TTC549 (cell line): ENCODE results near the gene RPN2.
"Not testable (repeated sequence)": the region's sequence is repeated elsewhere in the genome, so short reads cannot be mapped to it uniquely, and the experiment has no call there.

Source experiments
- FAIRE-seq: peaks from 2 replicates; lab custom pipeline; 2012; peaks lifted over from hg19 to GRCh38; lab: Jason Lieb, UNC

Gene RPN2

DNA sequence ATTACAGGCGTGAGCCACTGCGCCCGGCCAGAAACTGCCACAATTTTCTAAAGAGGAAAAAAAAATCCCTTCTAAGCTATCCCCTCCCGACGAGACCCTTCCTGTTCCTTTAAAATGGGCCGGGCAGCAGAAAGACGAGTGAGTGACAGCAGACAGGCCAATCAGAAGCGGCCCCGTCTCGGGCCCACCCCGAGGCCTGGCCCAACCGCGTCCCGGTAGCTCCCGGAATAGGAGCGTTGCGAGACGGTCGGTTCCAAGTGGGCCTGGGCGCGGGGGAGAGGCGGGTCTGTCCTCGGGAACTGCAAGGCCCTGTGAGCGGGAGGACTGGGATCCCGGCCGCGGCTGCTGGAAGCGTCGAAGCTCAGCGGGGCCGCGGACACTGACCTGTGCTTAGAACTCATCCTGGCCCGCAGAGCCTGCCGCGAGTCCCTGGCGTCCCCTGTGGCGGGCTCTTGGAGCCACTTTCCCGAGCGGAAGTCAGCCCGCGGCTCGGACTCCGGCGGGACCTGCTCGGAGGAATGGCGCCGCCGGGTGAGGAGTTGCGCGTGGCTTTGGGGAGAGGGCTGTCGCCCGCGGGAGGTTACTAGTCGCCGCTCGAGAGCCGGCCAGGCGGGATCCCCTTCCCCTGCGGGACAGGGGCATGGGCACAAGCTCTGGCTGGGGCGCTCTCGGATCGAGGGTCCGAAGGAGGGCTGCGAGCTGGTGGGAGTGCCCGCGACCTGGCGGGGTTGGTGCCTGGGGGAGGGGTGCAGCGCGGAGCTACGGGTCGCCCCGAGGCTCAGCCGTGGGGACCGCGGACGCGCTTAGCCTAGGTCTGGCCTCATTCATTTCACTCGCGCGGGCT is at the start of gene RPN2, which contains the start of gene MROH8:
TSS of gene RPN2 (plus strand) at position 492 of the 844 bp plus-strand sequence. CDS start at position 519, 27 bp downstream.
TSS of gene MROH8 (minus strand) at position 710 of the 844 bp plus-strand sequence.
- FAIRE-seq = peak; percentile 82

DNA sequence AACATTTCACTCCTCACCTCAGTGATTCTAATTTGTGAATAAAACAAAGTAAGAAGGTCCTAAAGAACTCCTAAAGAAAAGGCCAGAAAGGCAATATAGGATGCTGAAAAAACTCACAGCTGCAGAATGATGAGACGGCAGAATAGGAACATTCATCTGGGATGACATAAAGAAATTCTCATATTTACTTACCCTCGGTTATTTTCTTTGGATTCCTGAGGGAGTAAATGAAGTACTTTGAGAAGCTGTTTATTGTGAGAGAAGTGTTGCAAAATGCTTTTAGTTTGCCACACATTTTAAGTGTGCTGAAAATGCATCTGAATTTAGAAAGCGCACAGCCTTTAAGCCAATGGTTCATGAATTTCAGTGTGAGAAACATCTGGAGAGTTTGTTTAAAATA is 47.6 kb upstream of the RPN2 start:
- no peak for FAIRE-seq

DNA sequence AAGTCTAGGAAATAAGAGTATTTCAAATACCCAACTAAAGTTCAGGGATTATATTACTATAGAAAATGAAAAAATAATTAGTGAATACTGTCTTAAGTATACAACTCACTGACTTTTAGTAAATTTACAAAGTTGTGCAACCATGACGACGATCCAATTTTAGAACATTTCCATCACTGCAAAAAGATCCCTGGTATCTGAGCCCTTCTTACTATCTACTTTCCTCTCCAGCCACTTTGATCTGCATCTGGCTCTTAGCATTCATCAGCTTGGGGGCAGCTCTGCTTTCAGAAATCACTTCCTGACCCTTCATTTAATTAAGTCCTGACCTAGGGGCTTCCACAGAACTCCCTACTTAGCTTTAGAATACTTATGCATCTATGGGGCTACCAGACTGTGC is 45.2 kb upstream of the RPN2 start:
- FAIRE-seq = no peak

DNA sequence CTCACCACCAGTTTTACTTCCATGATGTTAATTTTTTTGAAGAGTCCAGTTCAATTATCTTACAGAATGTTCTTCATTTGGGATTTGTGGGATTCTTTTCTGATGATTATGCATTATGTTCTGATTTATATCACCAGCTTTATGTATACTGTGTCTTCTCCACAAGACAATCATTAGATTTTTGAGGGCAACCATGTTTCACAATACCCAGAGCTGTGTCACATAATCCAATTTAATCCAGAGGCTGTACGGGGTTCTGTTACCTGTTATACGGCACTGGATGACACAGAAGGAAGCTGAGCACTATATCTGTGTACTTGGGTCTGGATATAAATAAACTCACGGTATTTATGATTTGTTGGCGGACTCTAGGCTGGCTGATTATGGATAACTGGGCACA is 41.6 kb upstream of the RPN2 start:
- no peak for FAIRE-seq

DNA sequence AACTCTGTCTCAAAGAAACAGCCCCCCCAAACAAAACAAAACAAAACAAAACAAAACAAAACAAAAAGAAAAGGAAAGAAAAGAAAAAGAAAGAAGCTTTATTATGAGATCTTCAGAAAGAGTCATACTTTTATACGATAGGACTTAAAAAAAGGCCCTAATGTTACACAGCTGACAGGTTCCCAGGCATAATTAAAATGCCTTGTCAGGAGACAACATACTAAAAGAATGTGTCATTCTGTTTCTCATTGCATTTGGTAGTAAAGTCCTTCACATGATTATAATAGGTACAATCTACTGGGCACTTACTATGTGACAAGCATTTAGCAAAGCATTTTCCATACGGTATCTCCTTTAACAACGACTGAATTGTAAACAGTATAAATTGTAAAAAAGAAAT is 36.4 kb upstream of the RPN2 start:
- FAIRE-seq = no peak

DNA sequence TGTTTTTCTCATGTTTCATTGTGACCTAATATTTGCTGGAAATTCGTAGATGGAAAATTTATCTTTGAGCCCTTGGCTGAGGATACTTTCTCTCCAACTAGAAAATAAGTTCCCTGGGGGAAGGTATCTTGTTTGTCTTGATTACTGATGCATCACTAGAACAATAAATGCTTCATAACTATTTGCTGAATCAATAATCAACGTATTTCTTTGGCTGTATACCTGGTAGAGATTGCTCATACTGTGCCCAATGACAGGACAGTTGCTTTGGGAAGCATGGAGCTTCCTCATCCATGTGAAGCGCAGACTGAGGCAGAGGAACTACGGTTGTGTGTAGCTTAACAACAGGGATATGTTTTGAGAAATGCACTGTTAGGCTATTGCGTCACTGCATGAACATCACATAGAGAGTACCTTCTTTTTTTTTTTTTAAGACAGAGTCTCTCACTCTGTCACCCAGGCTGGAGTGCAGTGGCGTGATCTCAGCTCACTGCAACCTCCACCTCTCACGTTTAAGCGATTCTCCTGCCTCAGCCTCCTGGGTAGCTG is 34.2 kb upstream of the RPN2 start:
- FAIRE-seq = no peak

DNA sequence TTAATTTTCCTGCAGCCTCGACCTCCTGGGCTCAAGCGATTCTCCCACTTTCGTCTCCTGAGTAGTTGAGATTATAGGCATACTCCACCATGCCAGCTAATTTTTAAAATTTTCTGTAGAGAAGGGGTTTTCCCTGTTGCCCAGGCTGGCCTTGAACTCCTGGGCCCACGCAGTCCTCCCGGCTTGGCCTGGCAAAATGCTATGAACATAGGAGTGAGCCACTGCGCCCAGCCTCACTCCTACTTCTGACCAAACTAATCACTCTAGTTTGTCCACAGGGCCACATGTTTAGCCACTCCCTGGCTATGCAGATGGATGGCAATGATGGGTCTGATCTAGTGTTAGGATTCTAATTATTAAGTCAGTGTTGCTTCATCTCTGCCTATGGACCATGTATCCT is 31.9 kb upstream of the RPN2 start:
- FAIRE-seq = no peak

DNA sequence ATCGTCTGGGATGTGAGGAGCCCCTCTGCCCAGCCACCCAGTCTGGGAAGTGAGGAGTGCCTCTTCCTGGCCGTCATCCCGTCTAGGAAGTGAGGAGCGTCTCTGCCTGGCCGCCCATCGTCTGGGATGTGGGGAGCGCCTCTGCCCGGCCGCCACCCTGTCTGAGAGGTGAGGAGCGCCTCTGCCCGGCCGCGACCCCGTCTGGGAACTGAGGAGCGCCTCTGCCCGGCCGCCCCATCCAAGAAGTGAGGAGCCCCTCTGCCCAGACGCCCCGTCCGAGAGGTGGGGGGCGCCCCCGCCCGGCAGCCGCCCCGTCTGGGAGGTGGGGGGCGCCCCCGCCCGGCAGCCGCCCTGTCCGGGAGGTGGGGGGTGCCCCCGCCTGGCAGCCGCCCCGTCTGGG is 28.3 kb upstream of the RPN2 start:
- FAIRE-seq = not testable (repeated sequence)

DNA sequence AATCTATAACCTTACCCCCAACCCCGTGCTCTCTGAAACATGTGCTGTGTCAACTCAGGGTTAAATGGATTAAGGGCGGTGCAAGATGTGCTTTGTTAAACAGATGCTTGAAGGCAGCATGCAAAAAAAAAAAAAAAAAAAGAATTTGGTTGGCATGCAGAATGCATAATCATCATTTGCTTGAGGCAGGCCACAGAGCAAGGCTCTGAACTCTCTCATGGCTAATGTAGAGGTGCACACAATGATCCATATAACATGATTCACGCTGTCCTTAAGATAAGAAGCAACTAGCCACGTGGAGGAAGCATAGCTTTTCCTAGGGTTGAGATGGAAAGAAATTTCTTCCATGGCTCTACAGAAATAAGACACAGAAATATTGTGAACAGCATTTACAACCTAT is 27.6 kb upstream of the RPN2 start:
- FAIRE-seq = no peak

DNA sequence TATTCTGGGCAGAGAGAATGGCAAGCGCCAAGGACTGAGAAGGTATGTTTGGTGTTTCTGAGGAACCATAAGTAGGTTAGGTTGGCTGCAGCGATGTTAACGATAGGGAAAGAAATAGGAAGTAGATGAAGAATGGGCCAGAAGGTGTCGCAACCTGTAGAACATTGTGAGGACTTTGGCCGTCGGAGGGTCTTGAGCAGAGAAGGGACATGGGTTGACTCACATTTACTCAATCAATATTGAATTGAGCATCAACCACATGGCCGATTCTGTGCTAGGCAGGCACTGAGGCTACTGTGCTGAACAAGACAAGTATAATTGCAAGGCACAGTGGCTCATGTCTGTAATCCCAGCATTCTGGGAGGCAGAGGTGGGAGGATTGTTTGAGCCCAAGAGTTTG is 26.8 kb upstream of the RPN2 start:
- FAIRE-seq = no peak

DNA sequence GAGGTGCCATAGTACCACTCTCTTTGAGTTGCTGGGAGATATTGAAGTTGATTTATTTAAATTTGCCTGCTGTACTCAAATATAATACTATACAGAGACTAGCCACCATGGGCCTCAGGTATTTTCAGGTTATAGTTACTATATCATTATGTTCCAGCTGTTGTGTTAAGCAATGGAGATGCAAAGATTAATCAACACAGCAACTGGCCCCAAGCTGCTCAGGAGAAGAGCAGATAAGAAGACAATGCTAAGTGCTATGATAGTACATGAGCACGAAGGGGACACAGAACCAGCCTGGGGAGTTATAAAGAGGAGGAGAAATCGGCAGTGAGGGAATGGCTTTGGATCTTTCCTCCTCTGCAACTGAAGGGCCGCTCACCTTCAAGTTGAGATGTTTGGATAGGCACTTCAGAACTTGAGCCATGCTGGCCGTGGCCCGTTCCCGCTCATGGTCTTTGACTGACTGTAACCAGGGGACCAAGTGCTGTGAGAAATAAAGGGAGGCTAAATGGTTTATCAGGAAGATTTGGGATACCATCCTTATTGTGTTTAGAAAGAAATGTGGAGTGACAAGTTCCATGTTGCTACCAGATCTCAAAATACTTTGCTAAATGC is 24.3 kb upstream of the RPN2 start:
- FAIRE-seq = no peak

DNA sequence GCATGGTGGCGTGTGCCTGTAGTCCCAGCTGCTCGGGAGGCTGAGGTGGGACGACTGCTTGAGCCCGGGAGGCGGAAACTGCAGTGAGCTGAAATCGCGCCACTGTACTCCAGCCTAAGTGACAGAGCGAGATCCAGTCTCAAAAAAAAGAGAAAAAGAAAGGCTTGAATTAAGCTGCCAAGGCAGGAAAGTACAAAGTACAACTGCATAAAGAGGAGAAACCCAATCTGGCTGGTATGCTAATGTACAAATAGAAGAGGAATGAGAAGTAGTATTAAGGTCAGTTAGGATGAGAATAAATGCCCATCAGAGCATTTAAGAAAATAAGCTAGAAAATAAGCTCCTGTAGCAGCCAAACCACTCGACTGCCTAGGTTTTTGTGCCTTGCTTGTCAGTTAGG is 23.1 kb upstream of the RPN2 start:
- FAIRE-seq = no peak

DNA sequence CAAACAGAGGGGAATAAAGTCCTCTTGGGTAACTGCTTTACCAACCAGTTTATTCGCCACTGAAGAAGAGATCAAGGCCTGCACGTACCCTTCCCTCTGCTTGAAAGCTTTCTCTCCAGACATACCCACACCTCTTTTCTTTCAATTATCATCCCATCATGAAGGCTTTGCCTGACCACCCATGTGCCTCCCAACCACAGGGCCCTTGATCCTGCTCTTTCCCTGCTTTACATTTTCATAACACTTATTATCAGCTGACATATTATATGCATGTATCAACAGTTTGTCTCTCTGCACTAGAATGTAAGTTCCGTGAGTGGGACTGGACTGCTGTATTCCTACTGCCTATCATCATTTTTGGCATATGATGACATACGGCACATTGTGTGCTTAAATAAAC is 20.9 kb upstream of the RPN2 start:
- no peak for FAIRE-seq

DNA sequence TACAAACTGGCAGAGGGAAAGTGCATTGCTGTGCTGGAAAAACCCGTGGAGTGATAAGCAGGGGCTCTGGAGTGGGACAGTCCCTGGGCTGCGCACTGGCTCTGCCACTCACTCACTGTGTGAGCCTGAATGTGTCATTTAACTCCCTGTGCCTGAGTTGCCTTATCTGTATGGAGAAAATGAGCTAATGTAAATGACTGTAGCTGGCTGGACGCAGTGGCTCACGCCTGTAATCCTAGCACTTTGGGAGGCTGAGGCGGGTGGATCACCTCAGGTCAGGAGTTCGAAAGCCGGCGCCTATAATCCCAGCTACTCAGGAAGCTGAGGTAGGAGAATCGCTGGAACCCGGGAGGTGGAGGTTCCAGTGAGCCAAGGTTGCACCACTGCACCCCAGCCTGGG is 18.4 kb upstream of the RPN2 start:
- no peak for FAIRE-seq

DNA sequence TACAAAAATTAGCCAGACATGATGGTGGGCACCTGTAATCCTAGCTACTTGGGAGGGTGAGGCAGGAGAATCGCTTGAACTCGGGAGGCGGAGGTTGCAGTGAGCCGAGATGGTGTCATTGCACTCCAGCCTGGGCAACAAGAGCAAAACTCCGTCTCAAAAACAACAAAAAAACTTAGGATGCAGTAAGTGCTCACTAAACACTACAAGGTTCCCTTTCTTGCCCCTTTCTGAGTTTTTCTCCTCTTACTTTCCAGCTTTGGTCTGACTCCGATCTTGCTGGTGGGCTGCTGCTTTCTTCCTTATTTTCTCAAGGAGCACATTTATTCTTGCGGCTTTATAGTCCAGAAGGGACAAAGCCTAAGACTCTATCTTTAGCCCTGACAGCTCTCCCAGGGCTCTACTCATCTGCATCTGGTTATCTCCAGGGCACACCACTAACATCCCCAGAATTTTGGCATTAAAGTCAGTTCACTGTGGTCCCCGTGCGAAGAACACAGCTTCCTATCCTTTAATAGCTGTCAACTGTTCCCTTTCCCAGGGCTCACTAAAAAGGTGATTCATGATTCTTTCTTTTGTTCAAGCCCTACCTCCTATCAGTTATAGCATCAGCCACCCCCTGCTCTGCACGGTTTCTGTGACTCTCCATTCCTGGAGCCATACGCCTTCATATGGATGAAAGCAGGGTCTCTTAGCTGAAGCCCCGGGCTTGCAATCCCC is 17.1 kb upstream of the RPN2 start:
- no peak for FAIRE-seq

DNA sequence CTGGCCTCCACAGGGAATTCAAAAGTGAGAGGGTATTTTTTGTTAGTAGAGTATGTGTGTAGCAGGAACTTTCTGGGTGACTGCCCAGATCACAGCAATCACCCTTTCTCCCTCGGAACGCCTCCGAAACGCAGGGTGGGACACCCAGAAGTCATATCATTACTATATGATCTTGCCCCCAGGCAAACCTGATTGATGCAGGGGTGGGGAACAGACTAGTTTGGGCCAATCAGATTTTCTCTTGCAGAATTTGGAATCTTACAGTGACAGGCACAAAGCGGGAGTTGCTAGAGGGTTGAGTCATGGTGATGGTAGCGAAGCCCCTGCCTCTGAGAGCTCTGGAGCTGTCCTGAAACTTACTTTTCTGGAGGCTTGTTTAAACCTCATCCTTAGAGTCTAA is 16.5 kb upstream of the RPN2 start:
- FAIRE-seq = no peak

DNA sequence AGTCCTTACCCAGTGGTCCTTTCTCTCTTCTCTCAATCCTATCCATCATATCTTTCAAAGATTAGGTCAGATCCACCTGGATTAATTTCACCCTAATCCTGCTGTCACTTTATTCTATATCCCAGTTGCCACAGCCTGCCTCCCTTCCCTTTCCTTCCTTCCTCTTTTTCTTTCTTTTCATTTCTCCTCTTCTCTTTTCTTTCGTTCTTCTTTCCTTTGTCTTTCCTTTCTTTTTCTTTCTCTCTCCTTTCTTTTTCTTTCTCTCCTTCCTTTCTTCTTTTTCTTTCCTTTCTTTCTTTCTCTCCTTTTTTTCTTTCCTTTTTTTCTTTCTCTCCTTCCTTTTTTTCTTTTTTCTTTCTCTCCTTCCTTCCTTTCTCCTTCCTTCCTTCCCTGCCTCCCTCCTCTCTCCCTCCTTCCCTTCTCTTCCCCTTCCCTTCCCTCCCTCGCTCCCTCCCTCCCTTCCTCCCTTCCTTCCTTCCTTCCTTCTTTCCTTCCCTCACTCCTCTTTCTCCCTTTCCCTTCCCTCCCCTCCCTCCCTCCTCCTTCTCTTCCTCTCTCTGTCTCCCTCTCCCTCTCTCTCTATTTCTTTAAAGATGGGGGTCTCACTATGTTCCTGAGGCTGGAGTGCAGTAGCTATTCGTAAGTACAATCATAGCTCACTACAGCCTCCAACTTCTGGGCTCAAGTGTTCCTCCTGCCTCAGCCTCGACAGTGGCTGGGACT is 15.1 kb upstream of the RPN2 start:
- no peak for FAIRE-seq

DNA sequence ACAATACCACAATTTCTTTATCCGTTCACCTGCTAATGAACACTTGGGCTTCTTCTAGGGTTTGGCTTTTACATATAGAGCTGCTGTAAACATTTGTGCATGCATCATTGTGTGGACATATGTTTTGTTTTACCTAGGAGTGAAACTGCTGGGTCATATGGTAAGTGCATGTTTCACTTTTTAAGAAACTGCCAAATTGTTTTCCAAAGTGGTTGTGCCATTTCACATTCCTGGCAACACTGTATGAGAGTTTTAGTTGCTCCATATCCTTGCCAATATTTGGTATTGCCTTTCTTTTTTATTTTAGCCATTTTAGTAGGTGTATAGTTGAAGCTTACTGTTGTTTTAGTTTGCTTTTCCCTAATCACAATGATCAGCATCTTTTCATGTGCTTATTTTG is 14.1 kb upstream of the RPN2 start:
- no peak for FAIRE-seq

DNA sequence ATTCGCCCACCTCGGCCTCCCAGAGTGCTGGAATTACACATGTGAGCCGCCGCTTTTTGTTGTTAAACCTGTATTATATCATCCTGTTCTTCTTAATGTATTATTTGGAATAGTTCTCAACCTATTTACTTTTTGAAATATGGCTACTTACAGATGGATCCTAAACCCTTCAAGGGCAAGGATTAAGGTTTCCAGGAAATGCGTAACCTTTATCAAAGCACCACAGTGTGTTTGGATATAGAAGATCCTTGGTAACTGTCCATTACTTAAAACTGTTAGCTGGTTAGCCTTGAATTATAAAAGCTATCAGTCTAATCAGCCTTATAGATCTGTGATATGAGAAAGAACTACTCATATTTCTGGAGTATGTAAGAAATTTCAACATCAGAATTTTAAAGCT is 12.3 kb upstream of the RPN2 start:
- no peak for FAIRE-seq

DNA sequence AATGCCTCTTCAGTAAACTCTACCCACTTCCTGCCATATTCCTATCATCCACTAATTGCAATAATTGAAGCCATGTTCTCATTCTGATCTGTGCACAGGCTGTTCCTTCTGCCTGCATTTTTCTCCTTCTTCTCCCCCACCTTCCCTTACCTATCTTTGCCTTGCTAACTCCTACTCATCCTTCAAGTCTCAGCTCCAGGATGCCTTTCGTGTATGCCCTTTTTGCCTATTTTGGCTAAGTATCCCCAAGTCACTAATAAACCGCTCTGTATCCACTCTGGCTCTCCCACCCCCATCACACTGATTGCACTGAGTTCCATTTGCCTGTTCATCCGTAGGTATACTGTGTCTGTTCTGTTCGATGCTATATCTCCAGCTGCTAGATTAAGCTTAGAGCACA is 6.3 kb upstream of the RPN2 start:
- no peak for FAIRE-seq

DNA sequence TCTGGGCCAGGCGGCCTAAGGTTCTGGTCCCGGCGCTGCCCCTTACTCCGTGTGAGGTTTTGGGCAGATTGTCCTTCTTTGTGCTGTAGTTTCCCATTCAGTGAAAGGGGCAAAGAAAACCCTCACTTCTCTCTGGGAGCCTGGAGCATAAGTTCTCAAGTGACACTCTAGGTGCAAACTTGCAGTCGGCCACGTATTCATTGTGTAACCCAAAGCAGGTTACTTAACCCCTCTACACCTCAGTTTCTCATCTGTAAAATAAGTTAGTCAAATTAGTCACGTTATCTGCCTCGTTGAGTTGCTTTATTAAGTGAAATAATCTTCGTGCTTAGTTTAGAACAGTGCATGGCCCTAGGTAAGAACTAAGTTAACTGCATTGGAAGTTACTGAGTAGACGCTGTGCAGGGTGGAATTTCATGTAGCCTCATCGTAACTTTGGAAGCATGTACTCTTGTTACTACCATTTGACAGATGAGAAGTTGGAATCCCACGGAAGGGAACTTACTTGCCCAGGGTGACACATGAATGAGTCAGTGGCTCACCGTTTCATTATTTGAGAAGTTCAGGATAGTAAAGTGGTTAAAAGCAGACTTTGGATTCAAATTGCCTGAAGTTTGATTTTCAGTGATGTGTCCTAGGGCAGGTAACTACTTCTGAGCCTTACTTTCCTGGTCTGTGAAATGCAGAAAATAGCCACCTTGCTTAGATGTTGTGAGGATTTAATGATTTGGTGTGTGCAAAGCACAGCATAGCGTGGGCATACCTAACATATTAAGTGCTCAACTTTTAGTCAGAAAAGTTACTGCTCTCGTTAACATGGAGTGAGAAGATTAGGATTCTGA is 774 bp downstream of the RPN2 start:
- FAIRE-seq = no peak
